CD14-positive monocyte (primary cell): ENCODE results near the gene TMEM51. TPM values are rescaled to one million over a fixed set of nuclear protein-coding genes. Genes with fewer than 3 reads are reported as not detected.
A peak's percentile ranks its signal among the peaks of the same experiment; 100 is the strongest.

Experiments used
- DNase-seq, 3 donors: peaks; one replicate each; pipeline ENCODE4 v3.0.0-alpha.2; 2011 to 2022
- H2AFZ ChIP-seq: 2 replicates; pipeline ENCODE4 v1.6.0; 2012; ENCODE audit warnings: mild to moderate bottlenecking, low read depth, low read length, inconsistent platforms; ENCODE audit not compliant: insufficient read depth, poor library complexity, severe bottlenecking
- H3K27ac ChIP-seq, 2 donors: 1 replicate in 1 of 2; 2 replicates in 1 of 2; pipeline ENCODE4 v1.5.1; 2012 to 2013; ENCODE audit warnings: low read length in 2 of 2, control low read depth in 1 of 2, inconsistent platforms in 1 of 2, low read depth in 1 of 2, mild to moderate bottlenecking in 1 of 2
- H3K27me3 ChIP-seq, 2 donors: one replicate each; pipeline versions ENCODE4 v1.6.0 to v1.6.1; 2011 to 2013; ENCODE audit warnings: low read length in 2 of 2; ENCODE audit not compliant: control insufficient read depth in 2 of 2, insufficient read depth in 2 of 2
- H3K36me3 ChIP-seq, 2 donors: replicated peaks in 1 of 2; 1 replicate in 1 of 2; 2 replicates in 1 of 2; pipeline versions ENCODE4 v1.5.1 to v1.6.1; 2012 to 2013; ENCODE audit warnings: low read length in 2 of 2, control low read depth in 1 of 2, inconsistent platforms in 1 of 2, mild to moderate bottlenecking in 1 of 2; ENCODE audit not compliant: insufficient read depth in 2 of 2, control insufficient read depth in 1 of 2
- H3K4me1 ChIP-seq, 2 donors: 1 replicate in 1 of 2; 2 replicates in 1 of 2; pipeline versions ENCODE4 v1.5.1 to v1.6.1; 2012 to 2013; ENCODE audit warnings: low read length in 2 of 2, control low read depth in 1 of 2, inconsistent platforms in 1 of 2, mild to moderate bottlenecking in 1 of 2, moderate library complexity in 1 of 2; ENCODE audit not compliant: insufficient read depth in 2 of 2, control insufficient read depth in 1 of 2
- H3K4me2 ChIP-seq: replicated peaks from 2 replicates; pipeline ENCODE3; 2012; ENCODE audit warnings: low read length, moderate library complexity, mild to moderate bottlenecking; ENCODE audit not compliant: poor library complexity, severe bottlenecking; ENCODE audit errors: extremely low read depth
- H3K4me3 ChIP-seq, 3 experiments: fragments of 200-600 bp in 1 of 3; sonication (generic) in 1 of 3; replicated peaks in 1 of 3; 1 replicate in 2 of 3; 2 replicates in 1 of 3; pipeline ENCODE4 v1.5.1; 2011 to 2013; ENCODE audit warnings: low read length in 3 of 3, mild to moderate bottlenecking in 3 of 3, control low read depth in 2 of 3, low read depth in 2 of 3, inconsistent platforms in 1 of 3, moderate library complexity in 1 of 3
- H3K79me2 ChIP-seq: 2 replicates; pipeline ENCODE4 v1.6.0; 2012; ENCODE audit warnings: mild to moderate bottlenecking, control low read depth, inconsistent platforms, low read length, moderate library complexity; ENCODE audit not compliant: insufficient read depth
- H3K9ac ChIP-seq: 2 replicates; pipeline ENCODE4 v1.6.0; 2017; ENCODE audit warnings: low read length, mild to moderate bottlenecking; ENCODE audit not compliant: insufficient read depth, poor library complexity, severe bottlenecking
- H3K9me3 ChIP-seq, 2 donors: replicated peaks in 1 of 2; 1 replicate in 1 of 2; 2 replicates in 1 of 2; pipeline versions ENCODE4 v1.5.1 to v1.6.1; 2012 to 2013; ENCODE audit warnings: low read length in 2 of 2, control low read depth in 1 of 2; ENCODE audit not compliant: control insufficient read depth in 1 of 2, insufficient read depth in 1 of 2
- H4K20me1 ChIP-seq: 2 replicates; pipeline ENCODE4 v1.6.0; 2012; ENCODE audit warnings: mild to moderate bottlenecking, low read length, control low read depth, moderate library complexity; ENCODE audit not compliant: insufficient read depth
- H3K27ac Mint-ChIP-seq, 7 donors: one replicate each; pipeline ENCODE4 v1.8.0; 2020; ENCODE audit warnings: mild to moderate bottlenecking in 7 of 7, mixed read lengths in 7 of 7, moderate library complexity in 6 of 7, inconsistent platforms in 2 of 7
- H3K27me3 Mint-ChIP-seq, 3 donors: one replicate each; pipeline ENCODE4 v1.8.0; 2021 to 2022; ENCODE audit warnings: low read depth in 3 of 3, mild to moderate bottlenecking in 3 of 3, mixed read lengths in 3 of 3, moderate library complexity in 3 of 3, inconsistent platforms in 1 of 3
- H3K36me3 Mint-ChIP-seq, 2 donors: one replicate each; pipeline ENCODE4 v1.8.0; 2020; ENCODE audit warnings: mixed read lengths in 2 of 2, inconsistent platforms in 1 of 2, mild to moderate bottlenecking in 1 of 2
- H3K4me1 Mint-ChIP-seq: one replicate; pipeline ENCODE4 v1.8.0; 2020; ENCODE audit warnings: mild to moderate bottlenecking, mixed read lengths
- H3K4me3 Mint-ChIP-seq, 2 donors: one replicate each; pipeline ENCODE4 v1.8.0; 2020; ENCODE audit warnings: mild to moderate bottlenecking in 2 of 2, mixed read lengths in 2 of 2, moderate library complexity in 1 of 2
- H3K9me3 Mint-ChIP-seq, 7 donors: one replicate each; pipeline ENCODE4 v1.8.0; 2020 to 2022; ENCODE audit warnings: mixed read lengths in 7 of 7, mild to moderate bottlenecking in 6 of 7, moderate library complexity in 6 of 7, inconsistent platforms in 2 of 7
- CTCF ChIP-seq: fragments of 200-600 bp; IDR thresholded peaks from one replicate; pipeline ENCODE4 v1.8.0; 2022; ENCODE audit warnings: antibody characterized with exemption, mild to moderate bottlenecking
- whole genome bisulfite sequencing: methylation state at CpG from one replicate; pipeline ENCODE4 v1.1.5; 2013; ENCODE audit warnings: missing lambda C conversion rate; ENCODE audit not compliant: insufficient coverage; 5-methylcytosine and 5-hydroxymethylcytosine counted together
- intact Hi-C, 2 donors: fragments of 100-400 bp; cut with micrococcal nuclease; formaldehyde crosslinking; loops; one replicate each; pipeline versions ENCODE4 v1.15.0 to v1.15.1; 2023
- polyA plus RNA-seq, 3 donors: library from polyadenylated mRNA; depleted of rRNA in 1 of 3; unstranded in 2 of 3; stranded (reverse) in 1 of 3; fragments of 300-500 nt in 2 of 3; fragments of >200 nt in 1 of 3; fragmentation: Illumina TruSeq in 2 of 3; gene quantifications; 1 replicate in 2 of 3; 2 replicates in 1 of 3; pipeline ENCODE4 v1.2.3, GENCODE V29; 2012 to 2021

Gene TMEM51
- polyA plus RNA-seq, 3 donors: 1.2 to 2.5 (median 2.1) TPM

DNA sequence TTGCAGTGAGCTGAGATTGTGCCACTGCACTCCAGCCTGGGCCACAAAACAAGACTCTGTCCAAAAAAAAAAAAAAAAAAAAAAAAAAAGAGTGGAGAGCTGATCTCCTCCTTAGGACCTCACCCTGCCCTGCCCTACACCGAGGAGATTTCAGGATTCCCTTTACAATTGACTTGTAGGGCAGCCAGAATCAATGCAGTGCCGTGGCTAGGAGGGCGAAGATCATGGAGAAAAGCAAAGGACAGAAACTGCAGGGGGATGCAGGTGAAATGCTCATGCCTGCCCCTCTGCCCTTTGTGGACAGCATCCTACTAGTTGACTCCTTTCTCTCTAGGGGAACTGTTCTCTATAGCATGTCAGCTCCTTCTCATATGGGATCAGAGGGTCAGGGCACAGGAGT lies 103.0 kb downstream of the TMEM51 start:
- Mint-ChIP-seq H3K9me3 (no peaks in the 10 kb centered on the region), H3K4me1 (peaks cover 49% of the 10 kb centered on the region)
- 100% methylated on average over 2 of the region's 3 CpGs for WGBS

DNA sequence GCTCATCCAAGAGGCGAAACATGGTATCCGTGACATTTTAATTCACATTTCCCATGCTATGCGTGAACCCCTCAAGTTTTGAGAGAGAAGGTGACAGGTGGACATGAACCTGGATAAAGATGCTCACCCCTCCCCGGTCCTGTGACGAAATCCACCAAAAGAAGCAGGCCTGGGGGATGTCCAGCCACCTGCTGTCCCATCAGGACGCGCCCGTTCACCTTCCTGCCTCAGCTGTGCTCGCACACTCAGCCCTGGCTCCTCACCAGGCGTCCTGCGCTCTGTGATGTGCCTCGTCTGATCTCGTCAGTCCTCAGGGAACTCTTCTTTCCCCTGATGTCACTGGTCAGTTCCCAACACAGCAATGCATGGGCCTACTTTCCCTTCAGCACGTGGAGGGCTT lies 103.8 kb downstream of the TMEM51 start:
- no peak for DNase-seq
- H3K9me3 Mint-ChIP-seq: no peaks in the 10 kb centered on the region
- Histone ChIP-seq H4K20me1 (no peaks in the 10 kb centered on the region), H3K9me3 (no peaks in the 10 kb centered on the region), H3K4me2 (no peak overlapping the region), H2AFZ (no peak overlapping the region), H3K79me2 (no peaks in the 10 kb centered on the region), H3K36me3 (no peaks in the 10 kb centered on the region), H3K4me3 (no peak overlapping the region), H3K4me1 (peaks cover 49 to 51% of the 10 kb centered on the region in 2 donors), H3K27ac (peak overlapping the region in 1 of 2 donors; percentile 95), H3K27me3 (no peaks in the 10 kb centered on the region), H3K9ac (no peak overlapping the region)
- H3K4me3 Mint-ChIP-seq: no peak overlapping the region
- H3K27ac Mint-ChIP-seq: peak overlapping the region in 3 of 7 donors; percentile 97 to 98 (median 98)
- H3K36me3 Mint-ChIP-seq: no peaks in the 10 kb centered on the region
- TF ChIP-seq CTCF: no peak
- H3K4me1 Mint-ChIP-seq: peaks cover 56% of the 10 kb centered on the region
- intact Hi-C loops: no loop called here
- peaks cover 0 to 2% (median 0%) of the 10 kb centered on the region in 3 donors for H3K27me3 Mint-ChIP-seq
- 94% methylated on average over 9 of the region's 14 CpGs for WGBS

More for the DNA sequence above, 103.0 kb downstream of the TMEM51 start:
- H3K27ac Mint-ChIP-seq: no peak overlapping the region
- no peak for TF ChIP-seq CTCF
- Histone ChIP-seq H3K27me3 (no peaks in the 10 kb centered on the region), H3K36me3 (no peaks in the 10 kb centered on the region), H4K20me1 (no peaks in the 10 kb centered on the region), H2AFZ (no peak overlapping the region), H3K4me3 (no peak overlapping the region), H3K4me2 (no peak overlapping the region), H3K27ac (no peak overlapping the region), H3K79me2 (no peaks in the 10 kb centered on the region), H3K9me3 (no peaks in the 10 kb centered on the region), H3K4me1 (peaks cover 42 to 44% of the 10 kb centered on the region in 2 donors), H3K9ac (no peak overlapping the region)
- DNase-seq: no peak
- H3K27me3 Mint-ChIP-seq: peaks cover 0 to 2% (median 1%) of the 10 kb centered on the region in 3 donors
- intact Hi-C loops: no loop called here
- no peaks in the 10 kb centered on the region for H3K36me3 Mint-ChIP-seq
- H3K4me3 Mint-ChIP-seq: no peak overlapping the region
